Measurements from ENCODE around the gene CLDN1. TPM values are rescaled to one million over a fixed set of nuclear protein-coding genes. Genes with fewer than 3 reads are reported as not detected.

CLDN1 gene
- total and polyA plus RNA-seq, 2 of the 8 experiments (the other 6 are each of a cell fraction or from before 2014, with no cell fraction given), result 3.1 to 6.1 TPM

DNA sequence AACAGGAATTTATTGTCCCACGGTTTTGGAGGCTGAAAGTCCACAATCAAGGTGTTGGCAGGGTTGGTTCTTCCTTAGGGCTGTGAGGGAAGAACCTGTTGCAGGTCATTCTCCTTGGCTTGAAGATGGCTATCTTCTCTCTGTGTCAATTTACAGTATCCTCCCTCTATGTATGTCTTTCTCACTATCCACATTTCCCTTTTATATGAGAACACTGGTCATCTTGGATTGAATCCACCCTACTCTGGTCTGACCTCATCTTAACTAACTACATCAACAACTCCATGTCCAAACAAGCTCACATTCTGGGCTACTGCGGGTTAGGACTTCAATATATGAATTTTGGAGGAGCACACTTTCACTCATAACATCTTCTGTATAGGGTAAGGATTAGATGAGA, 61.9 kb downstream of the CLDN1 start:
- Histone ChIP-seq H3K23me2 (ENCODE audit: low read depth, low read length) (no peaks in the 10 kb centered on the region), H3K14ac (ENCODE audit: insufficient read length) (no peak overlapping the region), H3K27ac (ENCODE audit: low read depth, low read length) (no peak overlapping the region), H3K56ac (replicated peaks; ENCODE audit: insufficient read length, low read depth, low read length) (no peak overlapping the region), H2BK12ac (ENCODE audit: low read depth, low read length) (no peak overlapping the region), H2BK20ac (ENCODE audit: low read length) (no peak overlapping the region), H3K9ac (replicated peaks in 1 of 4; ENCODE audit: extremely low read depth in 1 of 4, low read depth in 3 of 4, low read length in 3 of 4) (no peak overlapping the region), H4K91ac (replicated peaks; ENCODE audit: insufficient read length, low read length) (no peak overlapping the region), H2BK15ac (ENCODE audit: low read length) (no peak overlapping the region), H3K23ac (ENCODE audit: insufficient read length) (no peak overlapping the region), H3K4me2 (ENCODE audit: insufficient read depth in 1 of 2, low read depth in 2 of 2, low read length in 2 of 2) (no peak overlapping the region), H3K4ac (replicated peaks; ENCODE audit: insufficient read length, low read depth, low read length) (no peak overlapping the region), H4K20me1 (replicated peaks in 1 of 2; ENCODE audit: control insufficient read depth in 1 of 2, insufficient read depth in 2 of 2, low read length in 2 of 2) (no peaks in the 10 kb centered on the region), H4K5ac (ENCODE audit: insufficient read length, low read depth, low read length) (no peak overlapping the region), H3K27me3 (replicated peaks in 1 of 4; ENCODE audit: control insufficient read depth in 3 of 4, extremely low read depth in 1 of 4, insufficient read depth in 3 of 4, low read length in 3 of 4) (no peaks in the 10 kb centered on the region), H3K36me3 (ENCODE audit: control insufficient read depth in 2 of 4, insufficient read depth in 4 of 4, low read length in 3 of 4) (no peaks in the 10 kb centered on the region), H2BK5ac (ENCODE audit: low read depth, low read length) (no peak overlapping the region), H4K8ac (ENCODE audit: extremely low read depth, insufficient read depth, low read length) (no peak overlapping the region), H2BK120ac (replicated peaks; ENCODE audit: low read depth, low read length) (no peak overlapping the region), H3K79me2 (ENCODE audit: control insufficient read depth in 1 of 2, insufficient read depth in 2 of 2, low read length in 2 of 2) (no peaks in the 10 kb centered on the region), H3K9me3 (ENCODE audit: insufficient read depth in 2 of 2, low read depth in 1 of 2, low read length in 1 of 2) (no peaks in the 10 kb centered on the region), H3K4me1 (replicated peaks in 1 of 4; ENCODE audit: control insufficient read depth in 3 of 4, insufficient read depth in 4 of 4, low read length in 3 of 4) (peaks cover 0 to 5% (median under 1%) of the 10 kb centered on the region in 4 experiments; a peak in 2 of 7 replicates), H3K79me1 (ENCODE audit: low read depth, low read length) (no peaks in the 10 kb centered on the region), H3K4me3 (ENCODE audit: extremely low read depth in 1 of 4, insufficient read depth in 2 of 4, low read depth in 3 of 4, low read length in 4 of 4) (no peak overlapping the region), H2AK5ac (ENCODE audit: low read depth, low read length) (no peak overlapping the region), H3K18ac (ENCODE audit: extremely low read depth, low read length) (no peak overlapping the region), H2AFZ (ENCODE audit: low read length) (no peak overlapping the region)
- POLR2A ChIA-PET (ENCODE audit: partially characterized antibody), result no interaction called here
- WGBS, 2 experiments (ENCODE audit: extremely low coverage in 1 of 2, insufficient coverage in 1 of 2, insufficient read length in 1 of 2, insufficient replicate concordance in 2 of 2, low coverage in 1 of 2, low lambda C conversion rate in 2 of 2, missing lambda C conversion rate in 1 of 2), result 87% methylated on average over 2 of the region's 2 CpGs; no CpG with 5 or more reads in 1 of the 2 experiments
- CTCF ChIA-PET (ENCODE audit: partially characterized antibody), result interaction anchor here (0.9 kb wide), 1 partner anchor 90 kb away, joined by 4 read pairs; no protein-coding TSS in a partner anchor
- no peak for DNase-seq (ENCODE audit: low read depth in 1 of 2, low spot score in 2 of 2)
- no peak for TF ChIP-seq CBX5 (IDR thresholded peaks at IDR 0.05; ENCODE audit: low read depth, low read length)
- no peak for FAIRE-seq

All from H1 (cell line).